HEK293 (cell line): ENCODE data around the gene INVS.

Experiments
- CTCF ChIA-PET: fragments of 350-600 bp; formaldehyde crosslinking; extraction: SDS; loops from one replicate; lab custom pipeline; 2021; ENCODE audit warnings: antibody characterized with exemption; lab: Yijun Ruan, JAX
- POLR2A ChIA-PET: fragments of 300-600 bp; formaldehyde crosslinking; extraction: SDS; loops from one replicate; lab custom pipeline; 2020; ENCODE audit warnings: antibody characterized with exemption, inconsistent platforms; lab: Yijun Ruan, JAX
- H3K27ac ChIP-seq: fragments of 200-500 bp; sonication (Bioruptor generic); 2 replicates; pipeline ENCODE4 v1.5.1; 2014; ENCODE audit warnings: low read depth, low read length, control low read depth, inconsistent platforms; ENCODE audit errors: extremely low read depth
- H3K36me3 ChIP-seq, 2 experiments: fragments of 200-500 bp in 1 of 2; sonication (Bioruptor generic) in 1 of 2; 1 replicate in 1 of 2; 2 replicates in 1 of 2; pipeline ENCODE4 v1.5.1; 2014 to 2017; ENCODE audit warnings: inconsistent platforms in 2 of 2, low read length in 2 of 2; ENCODE audit not compliant: control insufficient read depth in 2 of 2, insufficient read depth in 1 of 2
- H3K4me1 ChIP-seq: fragments of 200-500 bp; sonication (Bioruptor generic); 2 replicates; pipeline ENCODE4 v1.5.1; 2014; ENCODE audit warnings: mild to moderate bottlenecking, low read length, inconsistent platforms; ENCODE audit not compliant: control insufficient read depth, insufficient read depth
- H3K4me3 ChIP-seq: 2 replicates; pipeline ENCODE4 v1.5.1; 2011; ENCODE audit warnings: low read depth, mild to moderate bottlenecking, control low read depth, low read length, moderate library complexity
- H3K9me3 ChIP-seq: fragments of 200-500 bp; sonication (Bioruptor generic); 2 replicates; pipeline ENCODE4 v1.5.1; 2014; ENCODE audit warnings: low read depth, low read length, inconsistent platforms; ENCODE audit not compliant: control insufficient read depth, insufficient read depth
- ATF2 ChIP-seq: fragments of 450-650 bp; formaldehyde crosslinking; IDR thresholded peaks from 2 replicates; pipeline ENCODE4 v1.5.1; 2016; ENCODE audit warnings: missing biosample characterization, missing genetic modification characterization, low read depth
- BCL11A ChIP-seq: fragments of 450-650 bp; formaldehyde crosslinking; IDR thresholded peaks from 2 replicates; pipeline ENCODE4 v1.5.1; 2016; ENCODE audit warnings: low read depth, missing biosample characterization, missing genetic modification characterization
- EGR2 ChIP-seq: fragments of 450-650 bp; formaldehyde crosslinking; IDR thresholded peaks from 2 replicates; pipeline ENCODE4 v1.5.1; 2016; ENCODE audit warnings: low read depth, missing biosample characterization, missing genetic modification characterization
- HOXD13 ChIP-seq: sonication (generic); formaldehyde crosslinking; IDR thresholded peaks from 2 replicates; pipeline ENCODE4 v1.8.0; 2022; ENCODE audit warnings: missing genetic modification reagents, borderline replicate concordance
- PATZ1 ChIP-seq: fragments of 450-650 bp; formaldehyde crosslinking; IDR thresholded peaks from 2 replicates; pipeline ENCODE4 v1.5.1; 2016; ENCODE audit warnings: missing biosample characterization, missing genetic modification characterization
- PRDM6 ChIP-seq: fragments of 450-650 bp; formaldehyde crosslinking; IDR thresholded peaks from 2 replicates; pipeline ENCODE4 v1.5.1; 2017; ENCODE audit warnings: missing biosample characterization, missing genetic modification characterization
- RBAK ChIP-seq: fragments of 450-650 bp; formaldehyde crosslinking; IDR thresholded peaks from 2 replicates; pipeline ENCODE4 v1.5.1; 2016; ENCODE audit warnings: missing biosample characterization, missing genetic modification characterization
- TCF7L2 ChIP-seq: IDR thresholded peaks from 2 replicates; pipeline ENCODE4 v1.6.1; 2011; ENCODE audit warnings: low read depth, mild to moderate bottlenecking, inconsistent platforms, low read length, moderate library complexity, borderline replicate concordance
- ZBTB1 ChIP-seq: fragments of 450-650 bp; formaldehyde crosslinking; IDR thresholded peaks from 2 replicates; pipeline ENCODE4 v1.5.1; 2016; ENCODE audit warnings: missing biosample characterization, missing genetic modification characterization
- ZBTB11 ChIP-seq: fragments of 450-650 bp; formaldehyde crosslinking; conservative IDR thresholded peaks from 2 replicates; pipeline ENCODE4 v1.5.1; 2016; ENCODE audit warnings: low read depth, missing biosample characterization, missing genetic modification characterization
- ZNF146 ChIP-seq: fragments of 450-650 bp; formaldehyde crosslinking; IDR thresholded peaks from 2 replicates; pipeline ENCODE4 v1.5.1; 2016; ENCODE audit warnings: missing biosample characterization, missing genetic modification characterization
- ZNF184 ChIP-seq: fragments of 450-650 bp; IDR thresholded peaks from 2 replicates; pipeline ENCODE4 v1.5.1; 2018; ENCODE audit warnings: missing biosample characterization, mild to moderate bottlenecking, missing genetic modification characterization
- ZNF19 ChIP-seq: fragments of 450-650 bp; formaldehyde crosslinking; IDR thresholded peaks from 2 replicates; pipeline ENCODE4; 2016; ENCODE audit warnings: missing biosample characterization, missing genetic modification characterization, low read depth
- ZNF398 ChIP-seq: fragments of 450-650 bp; formaldehyde crosslinking; IDR thresholded peaks from 2 replicates; pipeline ENCODE4 v1.5.1; 2017; ENCODE audit warnings: missing biosample characterization, missing genetic modification characterization
- ZNF510 ChIP-seq: fragments of 450-650 bp; formaldehyde crosslinking; IDR thresholded peaks from 2 replicates; pipeline ENCODE4 v1.5.1; 2018; ENCODE audit warnings: mild to moderate bottlenecking, missing genetic modification characterization, missing biosample characterization; ENCODE audit not compliant: insufficient replicate concordance
- ZNF530 ChIP-seq: fragments of 450-650 bp; formaldehyde crosslinking; IDR thresholded peaks from 2 replicates; pipeline ENCODE4 v1.5.1; 2016; ENCODE audit warnings: low read depth, missing biosample characterization, missing genetic modification characterization
- ZNF791 ChIP-seq: fragments of 450-650 bp; formaldehyde crosslinking; IDR thresholded peaks from 2 replicates; pipeline ENCODE4 v1.5.1; 2016; ENCODE audit warnings: missing biosample characterization, missing genetic modification characterization

Gene INVS

GRCh38 chr9:100150214-100150613, 51.2 kb downstream of the INVS start:
- no peaks in the 10 kb centered on the region for H3K4me1 ChIP-seq
- POLR2A ChIA-PET = no interaction called here
- H3K9me3 ChIP-seq = no peaks in the 10 kb centered on the region
- TF ChIP-seq PRDM6 (tag by site-specific recombination) (peak; percentile 40), ZNF184 (tag by site-specific recombination) (no peak), ATF2 (no peak)
- no peak overlapping the region for H3K4me3 ChIP-seq
- no peaks in the 10 kb centered on the region for H3K36me3 ChIP-seq
- CTCF ChIA-PET = interaction anchor here (0.6 to 1.1 kb wide), 2 partner anchors 66 to 74 kb away, joined by 3 to 7 read pairs; no protein-coding TSS in a partner anchor
- no peak overlapping the region for H3K27ac ChIP-seq

GRCh38 chr9:100160021-100160420, 61.0 kb downstream of the INVS start:
- CTCF ChIA-PET = interaction anchor here (0.7 kb wide), 1 partner anchor 13 kb away, joined by 3 read pairs; no protein-coding TSS in a partner anchor
- Histone ChIP-seq H3K27ac (no peak overlapping the region), H3K4me3 (no peak overlapping the region), H3K36me3 (no peaks in the 10 kb centered on the region), H3K9me3 (no peaks in the 10 kb centered on the region), H3K4me1 (no peaks in the 10 kb centered on the region)
- no peak for TF ChIP-seq ZNF146 (tag by site-specific recombination)
- TF ChIP-seq ZNF398 (tag by site-specific recombination) = no peak
- TF ChIP-seq BCL11A (tag by site-specific recombination) = no peak
- no peak for TF ChIP-seq TCF7L2
- TF ChIP-seq ZNF510 (tag by site-specific recombination) = no peak
- no peak for TF ChIP-seq ZBTB11 (tag by site-specific recombination)
- no peak for TF ChIP-seq EGR2 (tag by site-specific recombination)
- TF ChIP-seq ZNF530 = no peak
- no peak for TF ChIP-seq ZNF19 (tag by site-specific recombination)
- TF ChIP-seq PATZ1 = no peak
- TF ChIP-seq RBAK (tag by site-specific recombination) = no peak
- TF ChIP-seq ZBTB1 = no peak
- no peak for TF ChIP-seq ZNF791 (tag by site-specific recombination)
- TF ChIP-seq HOXD13 = no peak
- POLR2A ChIA-PET = no interaction called here
